Spinal cord (tissue), 10 donors: ENCODE measurements around the gene P2RX3. TPM values are rescaled to one million over a fixed set of nuclear protein-coding genes. Genes with fewer than 3 reads are reported as not detected.
A peak's percentile ranks its signal among the peaks of the same experiment; 100 is the strongest.
"Not testable (repeated sequence)": the region's sequence is repeated elsewhere in the genome, so short reads cannot be mapped to it uniquely, and the experiment has no call there.

Experiments used
- DNase-seq, 6 donors: peaks; one replicate each; pipeline versions ENCODE4 v3.0.0 to v3.0.0-alpha.2; 2013 to 2015; ENCODE audit warnings: low spot score in 6 of 6, low read depth in 4 of 6
- H3K27ac ChIP-seq: one replicate; pipeline ENCODE4 v1.5.1; 2013; ENCODE audit warnings: low read depth, low read length, control low read depth
- H3K27me3 ChIP-seq: one replicate; pipeline ENCODE4 v1.6.1; 2013; ENCODE audit warnings: low read length; ENCODE audit not compliant: control insufficient read depth, insufficient read depth
- H3K36me3 ChIP-seq: one replicate; pipeline ENCODE4 v1.6.1; 2013; ENCODE audit warnings: low read length; ENCODE audit not compliant: control insufficient read depth, insufficient read depth
- H3K4me1 ChIP-seq: one replicate; pipeline ENCODE4 v1.6.1; 2013; ENCODE audit warnings: low read length; ENCODE audit not compliant: control insufficient read depth, insufficient read depth
- H3K4me3 ChIP-seq: one replicate; pipeline ENCODE4 v1.5.1; 2013; ENCODE audit warnings: low read depth, low read length, control low read depth
- H3K9me3 ChIP-seq: one replicate; pipeline ENCODE4 v1.6.1; 2013; ENCODE audit warnings: low read length; ENCODE audit not compliant: control insufficient read depth, insufficient read depth
- WGBS: methylation state at CpG from one replicate; pipeline ENCODE4 v1.1.5; 2013; ENCODE audit warnings: missing lambda C conversion rate; ENCODE audit not compliant: insufficient coverage; 5-methylcytosine and 5-hydroxymethylcytosine counted together
- polyA plus RNA-seq, 2 donors: library from polyadenylated mRNA; unstranded; fragments of 120-200 nt; gene quantifications; one replicate each; pipeline ENCODE4 v1.2.1, GENCODE V29; 2013; ENCODE audit not compliant: insufficient read length in 2 of 2
- total RNA-seq, 2 donors: library from RNA; depleted of rRNA in 1 of 2; stranded (reverse); fragments of 120-200 nt in 1 of 2; fragments of >200 nt in 1 of 2; gene quantifications; one replicate each; pipeline versions ENCODE4 v1.2.3 to v1.2.4, GENCODE V29; 2013 to 2014
- donor health status: healthy.

Gene P2RX3
- total and polyA plus RNA-seq, 4 donors = 0.50 to 11.4 (median 2.8) TPM

- Histone ChIP-seq H3K27me3 (no peaks in the 10 kb centered on the region), H3K4me3 (peak within 1 kb of the TSS; percentile 73), H3K9me3 (no peaks in the 10 kb centered on the region), H3K4me1 (peaks cover 30% of the 10 kb centered on the region), H3K27ac (peak within 1 kb of the TSS; percentile 70), H3K36me3 (peaks cover 32% of the 10 kb centered on the region)
- WGBS = under 1% methylated on average over 54 of the region's 69 CpGs
- peak in 3 of 6 donors; percentile 80 to 97 (median 96) for DNase-seq
These were observed 2.6 kb upstream of the P2RX3 start, which contains the start of gene SSRP1 for GRCh38 chr11:57335343-57336110. Gene SSRP1 (minus strand): TSS chr11:57335892. CDS start chr11:57335121, 771 bp downstream.

GRCh38 chr11:57336111-57336666 lies 2.0 kb upstream of the P2RX3 start:
- WGBS = 49% methylated on average over 7 of the region's 12 CpGs
- H3K9me3 ChIP-seq = no peaks in the 10 kb centered on the region

GRCh38 chr11:57336856-57337255 lies 1.3 kb upstream of the P2RX3 start:
- not testable (repeated sequence) for H3K27me3 ChIP-seq, DNase-seq, H3K9me3 ChIP-seq, H3K27ac ChIP-seq, H3K4me3 ChIP-seq
- Histone ChIP-seq H3K4me1 (peaks cover 30% of the 10 kb centered on the region), H3K36me3 (peaks cover 19% of the 10 kb centered on the region)
- 91% methylated on average over 3 of the region's 6 CpGs for WGBS

More at GRCh38 chr11:57336111-57336666, 2.0 kb upstream of the P2RX3 start:
- DNase-seq = no peak
- Histone ChIP-seq H3K27ac (peak overlapping the region; percentile 70), H3K27me3 (no peaks in the 10 kb centered on the region), H3K4me1 (peaks cover 30% of the 10 kb centered on the region), H3K36me3 (peaks cover 26% of the 10 kb centered on the region), H3K4me3 (peak overlapping the region; percentile 73)

GRCh38 chr11:57339328-57339727 lies 1.2 kb downstream of the P2RX3 start:
- peaks cover 22% of the 10 kb centered on the region for H3K4me1 ChIP-seq
- no peaks in the 10 kb centered on the region for H3K9me3 ChIP-seq
- no peaks in the 10 kb centered on the region for H3K27me3 ChIP-seq
- H3K36me3 ChIP-seq = no peaks in the 10 kb centered on the region
- no peak overlapping the region for H3K27ac ChIP-seq
- 58% methylated on average over 4 of the region's 5 CpGs for whole genome bisulfite sequencing
- DNase-seq = no peak
- no peak overlapping the region for H3K4me3 ChIP-seq

GRCh38 chr11:57340039-57340615 lies 2.0 kb downstream of the P2RX3 start:
- DNase-seq = peak in 2 of 6 donors; percentile 51 to 90
- Histone ChIP-seq H3K4me1 (peaks cover 16% of the 10 kb centered on the region), H3K9me3 (no peaks in the 10 kb centered on the region), H3K27ac (no peak overlapping the region), H3K27me3 (no peaks in the 10 kb centered on the region), H3K36me3 (no peaks in the 10 kb centered on the region), H3K4me3 (no peak overlapping the region)
- WGBS = 20% methylated on average over 12 of the region's 12 CpGs

GRCh38 chr11:57341250-57341808 lies 3.2 kb downstream of the P2RX3 start:
- H3K4me1 ChIP-seq = peaks cover 12% of the 10 kb centered on the region
- WGBS = 96% methylated on average over 3 of the region's 6 CpGs
- H3K4me3 ChIP-seq = no peak overlapping the region

GRCh38 chr11:57342702-57343101 lies 4.5 kb downstream of the P2RX3 start:
- DNase-seq = no peak
- Histone ChIP-seq H3K4me1 (peaks cover 10% of the 10 kb centered on the region), H3K36me3 (no peaks in the 10 kb centered on the region), H3K4me3 (no peak overlapping the region), H3K27me3 (no peaks in the 10 kb centered on the region), H3K27ac (no peak overlapping the region), H3K9me3 (no peaks in the 10 kb centered on the region)
- 71% methylated on average over 8 of the region's 11 CpGs for WGBS

More at GRCh38 chr11:57341250-57341808, 3.2 kb downstream of the P2RX3 start:
- DNase-seq = no peak
- Histone ChIP-seq H3K9me3 (no peaks in the 10 kb centered on the region), H3K27ac (no peak overlapping the region), H3K36me3 (no peaks in the 10 kb centered on the region), H3K27me3 (no peaks in the 10 kb centered on the region)

- H3K27ac ChIP-seq = no peak overlapping the region
- no peaks in the 10 kb centered on the region for H3K27me3 ChIP-seq
- no peak overlapping the region for H3K4me3 ChIP-seq
- no peaks in the 10 kb centered on the region for H3K36me3 ChIP-seq
- peaks cover 5% of the 10 kb centered on the region for H3K4me1 ChIP-seq
- 38% methylated on average over 2 of the region's 7 CpGs for WGBS
- H3K9me3 ChIP-seq = no peaks in the 10 kb centered on the region
- DNase-seq = peak in 1 of 6 donors; percentile 65
These were observed 5.7 kb downstream of the P2RX3 start for GRCh38 chr11:57343825-57344224.

- Histone ChIP-seq H3K27ac (no peak overlapping the region), H3K9me3 (no peaks in the 10 kb centered on the region), H3K4me1 (peaks cover 11% of the 10 kb centered on the region), H3K4me3 (no peak overlapping the region), H3K36me3 (no peaks in the 10 kb centered on the region), H3K27me3 (no peaks in the 10 kb centered on the region)
- DNase-seq = no peak
- WGBS = 87% methylated on average over 7 of the region's 10 CpGs
These were observed 6.7 kb downstream of the P2RX3 start for GRCh38 chr11:57344826-57345225.
